ENCODE measurements around the gene DENND2A.
"Not testable (repeated sequence)": the region's sequence is repeated elsewhere in the genome, so short reads cannot be mapped to it uniquely, and the experiment has no call there.

Gene DENND2A

GRCh38 chr7:140506788-140507464 lies 133.7 kb downstream of the DENND2A start:
- DNase-seq (ENCODE audit: low read depth): no peak

- no peak for DNase-seq (ENCODE audit: low read depth)
Measured at GRCh38 chr7:140501966-140502365, 138.6 kb downstream of the DENND2A start.

GRCh38 chr7:140497807-140498206 lies 142.8 kb downstream of the DENND2A start:
- DNase-seq (ENCODE audit: low read depth): not testable (repeated sequence)

- DNase-seq (ENCODE audit: low read depth): no peak
Measured at GRCh38 chr7:140497241-140497769, 143.3 kb downstream of the DENND2A start.

DNA sequence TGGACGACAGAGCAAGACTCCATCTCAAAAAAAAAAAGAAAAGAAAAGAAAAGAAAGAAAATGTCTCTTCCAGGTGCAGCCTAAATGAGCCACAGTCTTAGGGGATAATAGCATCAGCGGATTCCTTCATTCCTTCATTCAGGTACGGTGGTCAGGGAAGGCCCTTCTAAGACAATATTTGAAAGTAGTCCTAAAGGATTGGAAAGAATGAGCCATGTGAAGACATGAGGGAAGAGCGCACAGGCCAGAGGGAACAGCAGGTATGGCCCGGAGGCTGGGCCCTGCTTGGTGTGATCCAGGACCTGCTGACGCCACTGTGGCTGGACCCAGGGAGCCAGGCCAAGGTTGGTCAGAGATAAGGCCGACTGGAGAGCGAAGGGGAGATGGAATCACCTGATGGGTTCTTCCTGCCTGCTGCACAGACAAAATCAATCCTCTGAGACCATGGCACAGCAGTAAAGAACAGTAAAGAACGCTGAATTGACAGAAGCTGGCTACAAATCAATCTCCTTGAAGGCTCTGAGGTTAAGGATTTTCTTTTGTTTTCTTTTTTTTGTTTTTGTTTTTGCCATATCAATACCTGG lies 145.0 kb downstream of the DENND2A start:
- DNase-seq (ENCODE audit: low read depth): no peak

DNA sequence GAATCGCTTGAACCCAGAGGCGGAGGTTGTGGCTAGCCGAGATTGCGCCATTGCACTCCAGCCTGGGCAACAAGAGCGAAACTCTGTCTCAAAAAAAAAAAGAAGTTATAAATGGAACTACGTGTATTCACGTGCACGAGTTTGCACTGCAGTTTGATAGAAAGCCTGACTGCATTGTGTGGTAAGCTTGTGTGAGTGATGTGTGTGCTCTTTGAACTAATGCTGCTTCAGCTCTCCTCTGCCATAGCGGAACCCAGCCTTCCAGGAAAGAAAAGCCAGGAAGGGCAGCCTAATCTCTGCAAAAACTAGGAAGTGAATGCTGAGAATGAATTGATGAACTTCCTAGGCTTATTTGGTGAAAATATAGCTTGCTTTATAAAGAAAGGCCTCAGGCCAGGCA lies 145.7 kb downstream of the DENND2A start:
- no peak for DNase-seq (ENCODE audit: low read depth)

DNA sequence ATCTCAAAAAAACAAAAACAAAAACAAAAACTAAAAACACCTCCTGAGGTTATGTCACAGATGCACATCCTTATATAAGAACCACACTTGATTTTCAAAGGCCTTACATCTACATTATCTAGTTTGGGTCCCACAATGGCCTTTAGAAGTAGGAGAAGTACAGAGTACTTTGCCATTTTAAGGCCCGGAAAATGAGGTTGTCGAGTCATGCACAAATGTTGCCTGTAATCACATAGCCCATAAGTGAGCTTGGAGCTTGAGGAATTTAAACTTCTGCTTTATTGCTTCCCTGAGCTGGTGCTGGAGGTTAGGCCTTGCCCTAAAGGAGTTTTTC lies 151.6 kb downstream of the DENND2A start:
- no peak for DNase-seq (ENCODE audit: low read depth)

GRCh38 chr7:140485500-140486265 lies 154.9 kb downstream of the DENND2A start:
- no peak for DNase-seq (ENCODE audit: low read depth)

DNA sequence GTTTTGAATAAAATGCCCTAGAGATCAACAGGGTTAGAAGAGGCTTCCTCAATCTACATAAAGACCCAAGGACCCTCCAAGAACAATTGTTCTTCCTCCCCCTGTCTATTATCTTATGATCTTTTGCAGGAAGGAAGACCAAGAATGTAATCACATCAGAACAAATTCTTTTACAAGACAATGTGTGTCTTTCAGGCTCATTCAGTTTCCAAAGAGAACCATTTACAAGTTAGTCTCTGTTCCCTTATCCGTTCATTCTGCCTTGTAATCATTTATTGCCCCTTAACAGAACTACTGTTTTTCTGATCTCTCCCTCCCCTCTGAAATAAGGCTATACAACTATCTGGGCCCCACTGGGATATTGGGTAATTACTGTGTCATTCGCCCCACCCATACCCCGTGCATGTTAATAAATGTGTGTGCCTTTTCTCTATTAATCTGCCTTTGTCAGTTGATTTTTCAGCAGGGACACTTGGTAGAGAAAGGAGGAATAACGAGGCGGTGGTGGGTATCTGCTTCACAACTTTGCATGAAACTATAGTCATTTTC lies 155.6 kb downstream of the DENND2A start:
- no peak for DNase-seq (ENCODE audit: low read depth)

DNA sequence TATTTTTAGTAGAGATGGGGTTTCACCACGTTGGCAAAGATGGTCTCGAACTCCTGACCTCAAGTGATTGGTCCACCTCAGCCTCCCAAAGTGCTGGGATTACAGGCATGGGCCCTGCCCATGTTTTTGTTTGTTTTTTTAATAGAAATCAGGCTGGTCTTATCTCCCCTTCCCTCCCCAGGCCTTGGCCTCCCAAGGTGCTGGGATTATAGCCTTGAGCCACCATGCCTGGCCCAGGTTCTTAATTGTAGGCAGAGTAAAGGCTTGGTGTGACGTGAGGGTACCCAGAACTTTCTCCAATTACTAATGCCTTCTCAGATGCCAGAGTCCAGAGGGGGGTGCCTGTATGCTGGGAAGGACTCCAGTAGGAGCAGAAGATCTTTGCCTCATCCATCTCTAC lies 156.1 kb downstream of the DENND2A start:
- no peak for DNase-seq (ENCODE audit: low read depth)

GRCh38 chr7:140479739-140480084 lies 160.9 kb downstream of the DENND2A start:
- DNase-seq (ENCODE audit: low read depth): no peak

DNA sequence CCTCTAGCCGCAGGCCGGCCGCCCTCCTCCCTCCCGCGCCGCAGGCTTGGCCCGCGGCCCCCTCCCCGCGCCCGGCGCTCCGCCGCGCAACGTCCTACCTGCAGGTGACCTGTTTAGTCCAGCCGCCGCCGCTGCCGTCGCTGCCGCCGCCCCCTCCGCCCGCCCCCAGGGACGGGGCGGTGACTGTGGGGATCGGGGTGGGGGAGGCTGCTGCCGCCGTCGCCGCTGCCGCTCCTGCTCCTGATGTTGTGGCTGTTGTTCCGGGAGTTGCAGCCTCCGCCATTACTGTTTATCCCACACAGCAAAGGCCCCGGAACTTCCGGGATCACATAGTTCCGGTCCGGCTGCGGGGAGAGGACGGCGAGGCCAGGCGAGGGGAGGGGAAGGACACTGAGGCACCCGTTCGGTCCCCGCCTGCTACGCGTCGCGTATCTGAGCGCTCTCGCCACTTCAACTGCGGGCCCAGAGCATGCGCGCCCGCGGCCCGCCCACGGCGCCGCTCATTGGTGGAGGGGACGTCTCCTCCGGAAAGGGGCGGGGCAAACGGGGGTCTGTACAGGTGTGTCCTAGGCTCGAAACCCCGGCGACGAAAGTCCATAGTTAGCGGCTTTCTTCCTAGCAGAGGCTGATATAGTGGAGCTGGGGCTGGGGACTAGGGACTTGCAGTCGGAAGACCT lies 161.4 kb downstream of the DENND2A start, which contains the start of gene MKRN1:
MKRN1 (minus strand) TSS at position 444 of the 677 bp plus-strand sequence; CDS start at position 283, 161 bp downstream.
- DNase-seq (ENCODE audit: low read depth): peak; percentile 91

GRCh38 chr7:140478246-140479061 lies 162.2 kb downstream of the DENND2A start:
- DNase-seq (ENCODE audit: low read depth): peak; percentile 18

DNA sequence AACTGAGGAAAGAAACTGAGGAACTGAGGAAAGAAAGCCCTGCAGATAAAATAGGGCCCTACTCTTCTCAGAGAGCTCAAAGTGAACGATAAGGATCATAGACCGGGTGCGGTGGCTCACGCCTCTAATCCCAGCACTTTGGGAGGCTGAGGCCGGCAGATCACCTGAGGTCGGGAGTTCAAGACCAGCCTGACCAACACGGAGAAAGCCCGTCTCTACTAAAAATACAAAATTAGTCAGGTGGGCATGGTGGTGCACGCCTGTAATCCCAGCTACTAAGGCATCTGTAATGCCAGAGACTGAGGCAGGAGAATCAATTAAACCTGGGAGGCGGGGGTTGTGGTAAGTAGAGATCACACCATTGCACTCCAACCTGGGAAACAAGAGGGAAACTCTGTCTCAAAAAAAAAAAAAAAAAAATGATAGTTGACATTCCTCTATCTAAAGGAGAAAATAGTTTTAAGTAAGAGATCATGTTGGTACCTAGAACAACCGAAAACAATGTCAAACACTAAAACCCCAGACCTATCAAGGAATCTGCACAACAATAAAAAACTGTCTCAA lies 163.8 kb downstream of the DENND2A start:
- DNase-seq (ENCODE audit: low read depth): no peak

GRCh38 chr7:140475747-140476333 lies 164.8 kb downstream of the DENND2A start:
- DNase-seq (ENCODE audit: low read depth): no peak

All from activated T-cell treated with anti-CD3 and anti-CD28 coated beads for 24 hours (primary cell).